ENCODE measurements around the gene SIMC1.
A peak's percentile ranks its signal among the peaks of the same experiment; 100 is the strongest.

Gene SIMC1

DNA sequence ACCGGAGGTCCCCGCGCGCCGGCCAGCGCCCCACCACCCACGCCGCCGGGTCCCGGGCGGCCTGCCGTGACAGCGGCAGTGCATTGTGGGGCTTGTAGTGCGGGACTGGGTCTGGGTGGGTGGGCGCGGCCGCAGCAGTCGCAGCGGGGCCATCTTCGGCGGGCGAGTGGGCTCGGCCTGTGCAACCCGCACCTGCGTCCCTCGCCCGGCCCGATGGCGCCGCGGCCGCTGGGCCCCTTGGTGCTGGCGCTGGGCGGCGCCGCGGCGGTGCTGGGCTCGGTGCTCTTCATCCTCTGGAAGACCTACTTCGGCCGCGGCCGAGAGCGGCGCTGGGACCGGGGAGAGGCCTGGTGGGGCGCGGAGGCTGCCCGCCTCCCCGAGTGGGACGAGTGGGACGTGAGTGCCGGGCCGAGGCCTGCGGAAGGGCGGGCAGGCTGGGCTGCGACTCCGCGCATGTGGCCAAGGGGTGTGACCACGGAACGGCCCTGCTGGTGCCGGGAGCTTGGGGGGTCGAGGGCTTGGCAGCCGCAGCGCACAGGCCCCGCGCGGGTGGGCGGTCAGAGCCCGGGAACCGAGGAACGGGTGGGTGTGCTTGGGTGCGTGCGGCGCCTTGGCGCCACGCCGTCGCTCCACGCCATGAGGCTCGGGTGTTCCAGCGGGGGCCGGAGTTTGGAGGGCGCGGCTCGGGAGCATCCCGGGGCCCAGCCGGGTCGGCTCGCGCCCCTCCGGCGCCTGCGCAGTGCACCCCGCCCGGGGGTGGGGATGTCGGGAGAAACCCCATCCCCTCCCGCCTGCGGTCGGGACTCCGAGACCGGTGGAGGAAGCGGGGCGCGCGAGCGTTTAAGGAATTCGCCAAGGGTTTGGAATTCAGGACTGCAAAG lies 127.4 kb downstream of the SIMC1 start, which contains the start of gene ARL10:
Gene ARL10 (plus strand): TSS at position 137 of the 881 bp plus-strand sequence. CDS start 77 bp downstream, at position 214.
- no peak for DNase-seq

DNA sequence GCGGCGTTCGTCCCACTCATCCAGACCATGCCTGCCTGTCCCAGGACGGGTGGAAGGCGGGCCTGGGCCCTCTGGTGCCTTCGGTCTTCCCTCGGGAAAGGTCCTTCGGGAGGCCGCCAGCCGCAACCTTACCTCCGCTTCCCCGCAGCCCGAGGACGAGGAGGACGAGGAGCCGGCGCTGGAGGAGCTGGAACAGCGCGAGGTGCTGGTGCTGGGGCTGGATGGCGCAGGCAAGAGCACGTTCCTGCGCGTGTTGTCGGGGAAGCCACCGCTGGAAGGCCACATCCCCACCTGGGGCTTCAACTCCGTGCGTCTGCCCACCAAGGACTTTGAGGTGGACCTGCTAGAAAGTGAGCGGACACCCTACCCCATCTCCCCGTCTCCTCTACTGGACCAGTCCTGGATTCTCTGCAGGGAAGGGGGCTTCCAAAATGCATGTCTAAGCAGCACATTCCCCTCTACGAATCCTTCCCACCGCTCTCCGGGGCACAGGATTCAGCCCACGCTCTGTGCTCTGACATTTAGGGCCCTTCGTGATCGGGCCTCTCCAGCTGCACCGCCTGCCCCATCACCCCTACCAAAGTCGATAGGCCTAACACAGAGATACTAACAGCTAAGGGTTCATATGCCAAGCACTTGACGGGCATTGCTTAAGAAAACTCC lies 128.1 kb downstream of the SIMC1 start:
- DNase-seq, result no peak

DNA sequence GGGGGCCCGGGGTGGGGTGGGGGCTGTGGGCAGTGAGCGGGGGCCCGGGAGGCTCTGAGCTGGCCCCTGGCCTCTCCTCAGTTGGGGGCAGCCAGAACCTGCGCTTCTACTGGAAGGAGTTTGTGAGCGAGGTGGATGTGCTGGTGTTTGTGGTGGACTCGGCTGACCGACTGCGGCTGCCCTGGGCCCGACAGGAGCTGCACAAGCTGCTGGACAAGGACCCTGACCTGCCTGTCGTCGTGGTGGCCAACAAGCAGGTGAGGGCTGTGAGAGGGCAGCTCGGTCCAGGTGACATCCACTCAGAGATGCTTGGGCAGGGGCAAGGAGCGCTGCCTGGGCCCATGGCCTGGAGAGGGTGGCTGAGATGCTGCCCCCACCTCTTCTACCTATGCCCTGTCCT lies 130.5 kb downstream of the SIMC1 start:
- no peak for DNase-seq

DNA sequence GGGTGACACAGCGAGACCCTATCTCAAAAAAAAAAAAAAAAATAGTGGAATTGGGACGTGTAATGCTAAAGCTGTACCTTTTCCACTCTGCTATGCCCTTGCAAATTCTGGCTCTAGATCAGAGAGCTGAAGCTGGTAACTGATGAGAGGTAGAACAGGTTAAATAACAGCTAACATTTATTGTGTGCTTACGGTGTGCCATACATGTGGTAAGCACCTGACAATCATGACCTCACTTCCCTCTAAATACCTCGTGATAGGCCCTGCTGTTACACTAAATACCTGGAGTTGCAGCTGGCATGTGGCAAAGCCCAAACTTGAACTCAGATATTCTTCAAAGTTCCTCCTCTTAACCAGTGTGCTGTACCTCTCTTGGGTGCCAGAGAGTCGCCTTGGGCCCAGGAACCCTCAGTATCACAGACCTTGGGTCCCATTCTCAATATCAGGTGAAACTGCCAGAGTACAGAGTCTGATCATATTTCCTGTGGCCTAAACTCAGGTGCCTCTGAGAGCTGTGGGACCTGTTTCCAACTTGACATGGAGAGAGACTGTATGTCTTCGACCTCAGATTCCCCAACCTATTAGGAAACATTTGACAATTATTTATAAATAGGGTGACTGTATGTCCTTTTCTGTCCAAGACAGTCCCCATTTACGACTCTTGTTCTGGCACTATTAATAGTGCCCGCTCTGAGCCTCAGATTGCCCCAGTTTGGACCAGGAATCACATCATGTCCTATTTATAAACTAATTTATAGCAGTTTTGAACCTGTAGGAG lies 131.9 kb downstream of the SIMC1 start:
- no peak for DNase-seq

DNA sequence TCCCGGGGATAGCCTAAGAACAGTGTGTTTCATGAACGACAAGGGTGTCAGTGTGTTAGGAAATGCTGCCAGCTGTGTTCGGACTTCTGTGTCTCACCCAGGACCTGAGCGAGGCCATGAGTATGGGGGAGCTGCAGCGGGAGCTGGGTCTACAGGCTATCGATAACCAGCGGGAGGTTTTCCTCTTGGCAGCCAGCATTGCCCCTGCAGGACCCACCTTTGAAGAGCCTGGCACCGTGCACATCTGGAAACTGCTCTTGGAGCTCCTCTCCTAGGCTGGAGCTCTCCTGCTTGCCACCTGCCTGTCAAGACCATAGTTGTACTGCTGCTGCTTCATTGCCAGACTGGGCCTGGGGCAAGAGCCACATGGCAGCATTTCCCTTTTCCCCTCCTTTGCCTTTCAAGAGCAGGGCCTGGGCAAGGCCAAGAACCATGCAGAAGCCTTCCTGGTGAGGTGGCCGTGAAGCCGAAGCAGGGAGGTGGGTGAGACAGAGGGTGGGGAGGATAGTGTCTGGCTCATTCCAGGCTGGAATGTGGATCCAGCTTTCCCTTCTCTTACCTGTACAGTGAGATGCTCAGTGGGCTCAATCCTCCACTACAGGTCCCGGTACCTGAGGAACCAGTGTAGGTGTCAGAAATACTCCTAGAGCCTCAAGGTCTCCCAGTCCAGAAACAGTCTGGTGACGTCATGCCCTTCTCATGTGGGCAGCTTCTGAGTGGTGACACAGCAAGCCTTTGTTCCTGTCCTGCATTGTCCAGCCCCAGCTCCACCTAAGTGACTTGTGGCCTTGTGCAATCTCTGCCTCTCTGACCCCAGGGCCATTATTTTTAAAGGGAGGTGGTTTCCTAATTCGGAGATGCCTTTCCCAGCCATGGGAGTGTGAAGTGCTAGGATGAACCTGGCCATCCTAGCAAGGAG lies 133.7 kb downstream of the SIMC1 start:
- no peak for DNase-seq

DNA sequence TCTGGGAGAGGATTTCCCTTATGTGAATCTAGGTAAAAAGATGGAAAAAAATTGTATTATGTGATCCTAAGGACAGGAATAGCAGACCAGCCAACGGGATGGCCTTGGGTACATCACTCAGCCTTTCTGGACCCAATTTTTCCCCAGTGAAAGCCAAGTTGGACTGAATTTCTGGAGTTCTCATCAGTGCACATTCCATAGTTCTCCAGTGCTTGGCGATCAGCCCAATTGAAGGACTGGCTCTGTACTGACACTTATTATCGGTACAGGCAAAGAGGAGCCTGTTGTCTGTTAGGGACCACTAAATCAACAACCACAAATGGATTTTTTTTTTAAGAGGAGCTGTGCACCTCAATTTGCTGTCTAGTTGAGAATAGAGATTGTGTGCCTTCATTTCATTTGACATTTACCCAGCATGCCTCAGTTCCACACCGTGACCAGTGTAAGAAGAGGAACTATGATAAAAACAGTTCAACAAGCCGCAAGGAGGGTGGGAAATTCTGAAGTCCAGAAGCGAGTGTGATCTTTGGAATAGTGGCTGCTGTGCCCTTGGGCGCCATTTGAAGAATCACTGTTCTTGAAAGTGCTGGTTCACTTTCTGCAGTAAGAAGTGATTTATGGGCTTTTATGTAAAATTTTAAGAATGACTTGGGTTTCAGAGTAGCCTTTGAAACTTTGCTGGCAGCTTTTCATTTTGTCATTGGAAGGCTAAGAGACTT lies 135.0 kb downstream of the SIMC1 start:
- DNase-seq, result no peak

DNA sequence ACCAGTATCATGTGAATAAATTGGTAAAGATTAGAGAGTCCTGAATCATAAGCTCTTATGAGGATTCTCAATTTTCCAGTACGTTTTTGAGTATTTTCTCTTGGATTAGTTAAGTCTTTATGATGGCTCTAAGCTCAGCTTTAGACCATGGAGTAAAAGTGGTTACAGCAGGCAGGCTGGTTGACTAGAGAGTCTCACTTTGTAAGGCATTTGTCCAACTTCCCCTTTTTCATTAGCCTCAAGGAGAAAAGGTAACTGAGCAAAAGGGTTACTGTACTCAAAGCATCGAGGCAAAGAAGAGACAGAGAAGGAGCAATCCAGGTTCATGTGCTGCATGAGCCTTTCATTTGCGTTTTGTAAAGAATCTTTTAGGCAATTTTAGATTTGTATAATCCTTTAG lies 141.7 kb downstream of the SIMC1 start:
- DNase-seq, result no peak

DNA sequence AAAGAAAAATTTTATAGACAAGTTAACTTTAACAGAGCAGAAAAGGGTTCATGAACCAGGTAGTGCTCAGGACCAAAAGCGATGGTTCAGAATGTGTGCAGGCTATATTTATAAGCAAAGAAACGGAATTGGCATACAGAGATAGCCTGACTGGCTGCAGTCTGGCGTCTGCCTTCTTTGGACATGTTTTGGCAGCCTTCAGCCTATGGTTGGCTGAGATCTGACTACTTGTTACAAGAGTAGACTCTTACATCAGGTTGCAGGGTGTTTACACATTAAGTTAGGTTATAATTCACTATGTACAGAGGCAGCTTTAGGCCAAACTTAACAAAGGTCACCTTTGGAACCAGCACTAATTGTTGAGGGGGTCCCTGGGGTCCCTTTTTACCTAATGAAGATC lies 143.2 kb downstream of the SIMC1 start:
- DNase-seq, result no peak

DNA sequence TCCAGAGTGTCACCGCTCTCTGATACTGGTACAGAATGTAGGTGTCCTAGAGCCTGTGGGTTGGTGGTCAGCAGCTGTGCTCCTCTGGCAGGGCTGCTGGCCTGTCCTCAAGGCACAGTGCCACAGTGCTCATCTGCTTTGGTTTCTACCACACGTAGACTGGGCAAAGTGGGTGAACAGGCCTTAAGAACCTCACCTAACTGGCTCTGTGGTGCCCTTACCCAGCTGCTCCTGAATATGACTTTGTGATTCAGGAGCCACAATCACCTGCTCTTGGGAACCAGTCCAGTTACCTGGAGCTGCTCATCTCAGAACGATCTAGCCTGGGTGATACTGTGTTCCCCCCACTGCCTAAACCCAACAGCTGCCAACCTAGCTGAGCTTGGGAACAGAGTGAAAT lies 143.8 kb downstream of the SIMC1 start:
- no peak for DNase-seq

DNA sequence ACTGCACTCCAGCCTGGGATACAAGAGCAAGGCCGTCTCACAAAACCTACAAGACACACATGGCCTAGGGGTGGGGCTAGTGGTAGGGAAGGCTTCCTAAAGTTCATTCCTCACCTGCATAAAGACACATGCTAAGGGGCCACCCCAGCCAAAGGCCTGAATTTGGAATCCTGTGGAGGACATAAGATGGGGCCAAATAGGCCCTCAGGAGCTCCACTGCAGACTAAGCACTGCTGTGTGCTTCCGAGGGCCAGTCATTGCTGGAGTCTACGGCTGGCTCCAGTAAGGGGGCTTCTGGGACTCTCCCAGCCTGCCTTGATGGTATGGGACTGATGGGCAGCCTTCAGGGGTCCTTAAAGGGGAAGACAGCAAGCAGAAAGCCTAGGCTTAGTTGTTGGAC lies 144.5 kb downstream of the SIMC1 start:
- no peak for DNase-seq

DNA sequence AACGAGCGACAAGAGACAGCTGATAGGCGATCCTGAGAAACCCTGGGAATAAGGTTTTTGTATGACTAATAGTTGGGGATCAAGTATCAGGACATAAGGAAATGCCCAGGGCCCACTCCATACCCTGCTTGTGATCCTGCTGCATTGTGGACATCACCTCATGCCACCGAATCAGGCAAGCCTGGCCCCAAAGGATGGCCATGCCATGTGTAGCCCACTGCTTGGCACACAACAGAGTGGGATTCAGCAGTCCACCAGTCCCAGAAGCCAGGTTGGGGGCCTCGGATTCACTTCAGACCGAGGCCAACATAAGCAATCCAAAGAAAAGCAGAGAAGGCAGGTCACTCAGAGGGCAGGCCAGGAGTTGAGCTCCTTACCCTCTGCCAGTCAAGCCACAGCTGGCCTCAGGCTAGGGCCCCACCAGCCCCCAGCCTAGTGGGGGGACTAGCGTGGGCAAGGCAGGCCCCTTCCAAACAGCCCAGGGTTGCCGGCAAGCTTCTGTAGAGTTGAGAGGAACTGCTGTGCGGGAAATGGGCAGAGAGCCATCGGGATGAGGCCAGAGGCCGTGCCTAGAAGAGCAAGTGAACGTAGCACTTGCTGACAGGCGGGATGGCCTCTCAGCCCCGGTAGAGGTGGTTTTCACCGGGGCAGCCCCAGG lies 145.2 kb downstream of the SIMC1 start:
- DNase-seq, result no peak

DNA sequence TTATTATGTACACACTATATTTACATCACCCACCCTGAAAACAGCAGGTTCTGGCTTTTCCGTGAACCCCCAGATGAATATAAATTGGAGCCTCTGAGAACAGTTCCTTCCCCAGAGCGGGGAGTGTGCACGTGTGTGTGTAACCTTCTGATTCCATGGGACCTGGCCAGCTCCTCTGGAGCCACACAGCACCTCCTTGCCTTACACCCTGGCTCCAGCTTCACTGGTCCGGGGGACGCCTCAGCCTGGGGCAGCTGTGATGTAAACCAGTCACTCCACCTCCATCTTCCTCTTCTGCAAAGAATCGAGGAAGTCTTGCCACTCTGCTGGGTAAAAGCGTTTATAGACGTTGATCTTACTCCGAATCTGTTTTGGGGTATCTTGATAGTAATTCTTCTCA lies 145.7 kb downstream of the SIMC1 start:
- DNase-seq, result no peak

DNA sequence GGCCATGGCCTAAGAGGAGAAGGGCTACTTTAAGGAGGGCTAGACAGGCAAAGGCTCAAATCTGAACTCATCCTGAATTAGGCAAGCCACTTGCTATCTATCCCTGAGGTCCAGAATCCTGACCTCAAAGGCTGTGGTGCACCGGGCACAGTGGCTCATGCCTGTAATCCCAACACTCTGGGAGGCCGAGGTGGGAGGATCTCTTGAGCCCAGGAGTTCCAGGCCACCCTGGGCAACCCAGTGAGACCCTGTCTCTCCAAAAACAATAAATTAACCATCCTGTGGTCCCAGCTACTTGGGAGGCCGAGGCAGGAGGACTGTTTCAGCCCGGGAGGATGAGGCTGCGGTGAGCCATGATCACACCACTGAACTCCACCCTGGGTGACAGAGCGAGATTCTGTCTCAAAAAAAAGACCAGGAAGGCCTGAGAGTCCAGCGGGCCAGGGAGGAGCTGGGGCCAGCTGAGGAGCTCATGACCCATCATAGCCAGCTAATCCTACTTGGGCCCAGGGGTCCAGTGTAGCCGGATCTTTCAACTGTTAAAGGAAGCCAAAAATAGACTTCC lies 146.2 kb downstream of the SIMC1 start:
- no peak for DNase-seq

DNA sequence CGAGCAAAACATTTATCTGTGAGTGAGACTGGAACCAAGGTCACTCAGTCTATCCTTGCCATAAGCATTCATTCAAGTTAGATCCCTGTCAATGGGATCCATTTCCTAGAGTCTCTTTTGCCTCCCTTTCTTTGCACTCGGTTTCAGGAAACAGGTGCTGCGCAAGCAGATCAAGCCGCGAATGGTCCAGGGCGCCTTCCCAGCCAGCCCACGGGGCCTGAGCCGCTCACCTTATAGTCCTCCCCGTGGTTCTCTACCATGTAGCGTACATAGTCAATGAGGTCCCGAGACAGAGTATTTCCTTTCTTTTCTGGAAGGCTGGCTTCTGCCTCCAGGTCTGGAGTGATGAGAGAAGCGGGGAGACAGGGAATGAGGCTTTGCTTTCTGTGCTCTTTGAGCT lies 146.8 kb downstream of the SIMC1 start:
- no peak for DNase-seq

DNA sequence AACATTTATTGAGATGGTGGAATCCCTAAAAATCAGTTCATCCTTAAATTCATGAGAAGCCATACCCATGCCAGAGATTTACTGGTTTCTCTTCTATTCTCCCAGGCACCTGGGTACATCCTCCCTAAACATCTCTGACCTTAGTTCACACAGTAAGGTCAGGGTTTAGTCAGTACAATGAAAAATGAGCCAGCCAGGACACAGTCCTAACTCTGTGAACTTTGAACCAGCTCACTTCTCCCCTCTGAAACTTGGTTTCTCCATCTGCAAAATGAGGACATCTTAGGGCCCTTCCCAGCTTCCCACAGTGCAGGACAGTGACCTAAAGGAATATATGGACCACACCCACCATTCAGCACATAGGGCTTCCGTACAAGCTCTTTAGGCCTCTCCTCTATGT lies 148.3 kb downstream of the SIMC1 start:
- DNase-seq, result no peak

DNA sequence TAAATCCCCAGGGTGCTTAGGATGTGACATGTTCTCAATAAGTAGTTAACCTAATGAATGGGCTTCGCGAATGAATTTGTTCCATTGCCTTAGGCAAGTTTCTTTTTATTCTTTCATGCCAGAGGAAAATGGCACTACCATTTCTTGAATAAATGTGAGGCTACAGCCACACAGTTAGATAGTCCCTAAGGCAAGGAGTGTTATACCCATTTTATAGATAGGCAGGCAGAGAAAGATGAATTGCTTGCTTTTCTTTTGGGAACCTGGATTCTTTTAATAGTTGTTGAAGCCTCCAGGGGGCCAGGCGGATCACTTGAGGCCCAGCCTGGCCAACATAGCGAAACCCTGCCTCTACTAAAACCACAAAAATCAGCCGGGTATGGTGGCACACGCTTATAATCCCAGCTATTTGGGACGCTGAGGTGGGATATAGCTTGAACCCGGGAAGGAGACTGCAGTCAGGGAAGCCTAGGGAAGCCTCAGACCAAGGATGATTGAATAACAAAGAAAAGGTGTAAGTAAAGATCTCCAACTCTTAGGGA lies 149.2 kb downstream of the SIMC1 start:
- DNase-seq, result no peak

DNA sequence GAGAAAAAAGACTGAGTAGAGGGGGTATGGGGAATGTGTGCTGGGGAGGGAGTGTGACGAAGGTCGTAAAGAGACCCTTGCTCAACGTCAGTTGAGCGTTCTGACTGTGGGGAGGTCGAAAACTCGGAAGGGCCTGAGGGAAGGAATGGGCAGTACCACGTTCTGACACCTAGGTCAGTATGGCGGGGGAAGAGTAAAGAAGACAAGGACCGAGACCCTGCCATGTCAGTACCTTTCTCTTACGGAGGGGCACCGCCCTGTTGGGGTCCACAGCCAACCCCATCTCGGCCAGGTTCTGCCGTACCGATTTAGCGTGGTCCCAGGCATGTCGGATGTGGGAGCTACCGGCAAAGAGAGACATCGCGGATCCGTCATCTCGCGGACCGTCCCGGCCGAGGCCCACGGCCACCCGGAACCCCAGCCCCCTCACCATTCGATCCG lies 149.8 kb downstream of the SIMC1 start:
- no peak for DNase-seq

DNA sequence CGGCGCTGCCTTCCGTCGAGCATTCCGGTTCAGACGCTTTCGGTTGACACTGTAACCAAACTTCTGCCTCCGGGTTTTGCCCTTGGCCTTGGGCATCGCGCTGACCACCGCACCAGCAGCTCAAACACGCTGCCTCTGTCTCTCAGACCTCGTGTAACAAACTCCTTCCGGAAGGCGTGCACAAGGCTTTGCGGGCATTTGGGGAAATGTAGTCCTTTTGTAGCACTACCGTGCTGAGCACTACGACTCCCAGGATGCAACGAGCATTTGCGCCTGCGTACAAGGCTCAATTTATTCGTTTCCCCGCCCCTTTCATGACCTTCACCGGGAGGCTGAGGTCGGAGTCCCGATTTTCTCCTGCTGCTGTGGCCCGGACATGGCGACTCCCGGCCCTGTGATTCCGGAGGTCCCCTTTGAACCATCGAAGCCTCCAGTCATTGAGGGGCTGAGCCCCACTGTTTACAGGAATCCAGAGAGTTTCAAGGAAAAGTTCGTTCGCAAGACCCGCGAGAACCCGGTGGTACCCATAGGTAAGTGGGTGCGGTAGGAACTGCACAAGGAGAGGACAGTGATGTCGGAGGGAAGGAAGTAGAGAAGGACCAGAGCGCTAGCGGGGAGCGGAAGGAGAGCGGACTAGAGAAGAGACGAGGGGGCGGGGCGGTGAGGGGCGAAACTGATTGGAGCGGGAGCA lies 150.4 kb downstream of the SIMC1 start, which contains the start of the genes HIGD2A and NOP16:
Gene HIGD2A (plus strand): TSS at position 308 of the 691 bp plus-strand sequence. CDS start 69 bp downstream, at position 377.
Gene NOP16 (minus strand): TSS at position 155 of the 691 bp plus-strand sequence. CDS start 59 bp downstream, at position 96.
- DNase-seq, result peak; percentile 91 to 92

Measured in NCI-H1930 (cell line).